Tibial nerve (tissue), 3 donors: ENCODE results near the gene TASOR2.

Experiments used
- POLR2A ChIP-seq, 2 donors: fragments of 450-650 bp; IDR thresholded peaks; one replicate each; pipeline ENCODE4 v1.6.1; 2017; ENCODE audit warnings: antibody characterized with exemption in 2 of 2, mild to moderate bottlenecking in 2 of 2, moderate library complexity in 2 of 2
- TF ChIP-seq, protein P1 (sequence below), 5 experiments: fragments of 200-600 bp in 3 of 5; fragments of 450-650 bp in 2 of 5; sonication (generic) in 3 of 5; IDR thresholded peaks; one replicate each; pipeline ENCODE4 v1.5.1; 2016 to 2019; ENCODE audit warnings: antibody characterized with exemption in 5 of 5, mild to moderate bottlenecking in 3 of 5, moderate library complexity in 2 of 5

DNA sequence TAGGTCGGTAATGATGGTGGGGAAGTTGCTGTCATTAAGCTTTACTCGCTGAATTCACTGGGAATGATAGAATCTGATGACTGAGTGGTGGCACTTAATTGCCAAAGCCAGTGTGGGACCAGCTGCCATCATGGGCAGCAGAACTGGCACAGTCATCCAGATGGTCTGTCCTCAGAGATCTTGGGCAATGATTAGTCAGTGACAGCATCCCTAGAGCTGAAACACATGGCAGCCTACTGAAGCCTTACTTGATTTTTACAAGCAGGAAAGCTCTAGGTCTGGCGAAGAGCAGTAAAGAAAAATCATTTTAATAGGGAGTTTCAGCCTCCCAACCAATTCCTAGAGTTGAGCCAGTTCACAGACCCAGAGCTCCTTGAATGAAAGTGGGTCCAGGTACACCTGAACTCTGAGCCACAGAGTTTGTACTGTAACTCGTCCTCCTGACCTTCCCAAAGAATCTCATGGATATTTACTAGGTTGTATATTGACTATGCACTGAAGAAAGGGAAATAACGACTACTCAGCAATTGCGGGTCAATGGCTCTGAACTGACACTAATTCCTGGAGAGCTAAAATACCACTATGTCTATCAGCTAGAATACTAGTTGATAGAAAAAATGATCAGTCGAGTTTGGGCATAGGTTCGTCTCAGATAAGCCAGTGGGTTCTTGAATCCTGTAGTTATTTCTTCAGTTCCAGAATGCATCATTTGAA lies 13.8 kb upstream of the TASOR2 start:
- TF ChIP-seq, protein P1, sequence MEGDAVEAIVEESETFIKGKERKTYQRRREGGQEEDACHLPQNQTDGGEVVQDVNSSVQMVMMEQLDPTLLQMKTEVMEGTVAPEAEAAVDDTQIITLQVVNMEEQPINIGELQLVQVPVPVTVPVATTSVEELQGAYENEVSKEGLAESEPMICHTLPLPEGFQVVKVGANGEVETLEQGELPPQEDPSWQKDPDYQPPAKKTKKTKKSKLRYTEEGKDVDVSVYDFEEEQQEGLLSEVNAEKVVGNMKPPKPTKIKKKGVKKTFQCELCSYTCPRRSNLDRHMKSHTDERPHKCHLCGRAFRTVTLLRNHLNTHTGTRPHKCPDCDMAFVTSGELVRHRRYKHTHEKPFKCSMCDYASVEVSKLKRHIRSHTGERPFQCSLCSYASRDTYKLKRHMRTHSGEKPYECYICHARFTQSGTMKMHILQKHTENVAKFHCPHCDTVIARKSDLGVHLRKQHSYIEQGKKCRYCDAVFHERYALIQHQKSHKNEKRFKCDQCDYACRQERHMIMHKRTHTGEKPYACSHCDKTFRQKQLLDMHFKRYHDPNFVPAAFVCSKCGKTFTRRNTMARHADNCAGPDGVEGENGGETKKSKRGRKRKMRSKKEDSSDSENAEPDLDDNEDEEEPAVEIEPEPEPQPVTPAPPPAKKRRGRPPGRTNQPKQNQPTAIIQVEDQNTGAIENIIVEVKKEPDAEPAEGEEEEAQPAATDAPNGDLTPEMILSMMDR (IDR thresholded peaks at IDR 0.05), result no peak
- TF ChIP-seq POLR2A (IDR thresholded peaks at IDR 0.05), result no peak
